Measurements from ENCODE around the gene LLCFC1. TPM values are rescaled to one million over a fixed set of nuclear protein-coding genes. Genes with fewer than 3 reads are reported as not detected.

The LLCFC1 gene
- total and polyA plus RNA-seq, 2 of the 8 experiments (the other 6 are each of a cell fraction or from before 2014, with no cell fraction given) = not detected

DNA sequence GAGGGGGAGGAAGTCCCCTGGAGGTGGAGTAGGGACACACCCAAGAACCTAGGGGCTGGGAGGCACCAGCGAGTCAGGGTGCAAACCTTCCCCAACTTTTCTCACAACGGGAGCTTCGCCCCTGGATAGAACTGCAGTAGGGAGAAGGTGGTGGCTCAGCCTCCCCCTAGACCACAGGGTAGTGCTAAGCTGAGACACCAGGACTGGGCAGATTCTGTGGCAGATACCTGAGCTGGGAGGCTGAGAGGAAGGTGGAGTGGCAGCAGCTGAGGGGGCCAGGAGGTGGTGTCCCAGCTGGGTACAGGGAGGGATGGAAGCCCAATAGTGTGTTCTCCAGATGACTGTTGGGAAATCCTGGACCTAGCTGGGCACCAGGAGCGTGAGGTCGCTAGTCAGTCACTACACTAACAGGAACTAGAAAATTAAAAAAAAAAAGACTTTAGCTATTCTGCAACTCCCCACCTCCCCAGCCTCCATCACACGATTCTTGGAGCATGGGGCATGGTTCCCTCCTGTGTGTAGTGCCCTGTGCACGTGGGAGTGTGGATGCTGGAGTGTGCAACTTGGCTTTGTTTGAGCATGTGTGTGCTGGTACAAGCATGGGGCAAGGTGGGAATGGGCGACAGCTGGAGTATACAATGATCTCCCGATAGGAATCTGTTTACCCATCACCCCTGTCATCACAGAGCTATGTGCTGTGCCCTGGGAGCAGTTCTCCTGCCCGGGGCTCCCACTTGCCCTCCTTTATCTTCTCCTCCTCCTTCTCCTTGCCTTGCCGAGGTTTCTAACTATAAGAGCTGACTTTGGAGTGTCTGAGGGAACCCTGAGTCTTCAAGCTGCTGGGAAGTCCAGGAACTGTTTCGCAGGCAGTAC lies 44.9 kb upstream of the LLCFC1 start:
- CTCF ChIA-PET (ENCODE audit: partially characterized antibody) = interaction anchor here (0.6 to 8.2 kb wide), 13 partner anchors 14 to 1358 kb away, joined by 3 to 69 read pairs (median 5); partner anchors contain the start of gene LLCFC1
- POLR2A ChIA-PET (ENCODE audit: partially characterized antibody) = no interaction called here
- Histone ChIP-seq H4K20me1 (replicated peaks in 1 of 2; ENCODE audit: control insufficient read depth in 1 of 2, insufficient read depth in 2 of 2, low read length in 2 of 2) (peaks cover 0 to 7% of the 10 kb centered on the region in 2 experiments), H3K4me1 (replicated peaks in 1 of 4; ENCODE audit: control insufficient read depth in 3 of 4, insufficient read depth in 4 of 4, low read length in 3 of 4) (peaks cover 0 to 3% (median 0%) of the 10 kb centered on the region in 4 experiments; a peak in 1 of 7 replicates), H4K8ac (ENCODE audit: extremely low read depth, insufficient read depth, low read length) (no peak overlapping the region; the same call in 1 of the 2 replicates), H3K27me3 (replicated peaks in 1 of 4; ENCODE audit: control insufficient read depth in 3 of 4, extremely low read depth in 1 of 4, insufficient read depth in 3 of 4, low read length in 3 of 4) (no peaks in the 10 kb centered on the region; a peak in 1 of 7 replicates), H3K23ac (ENCODE audit: insufficient read length) (no peak overlapping the region), H4K91ac (replicated peaks; ENCODE audit: insufficient read length, low read length) (no peak overlapping the region), H3K36me3 (ENCODE audit: control insufficient read depth in 2 of 4, insufficient read depth in 4 of 4, low read length in 3 of 4) (no peaks in the 10 kb centered on the region), H3K14ac (ENCODE audit: insufficient read length) (no peak overlapping the region), H2BK15ac (ENCODE audit: low read length) (no peak overlapping the region), H4K5ac (ENCODE audit: insufficient read length, low read depth, low read length) (no peak overlapping the region), H2BK12ac (ENCODE audit: low read depth, low read length) (no peak overlapping the region), H3K23me2 (ENCODE audit: low read depth, low read length) (peaks cover 6% of the 10 kb centered on the region; the same call in 1 of the 2 replicates), H2BK120ac (replicated peaks; ENCODE audit: low read depth, low read length) (no peak overlapping the region), H2BK5ac (ENCODE audit: low read depth, low read length) (no peak overlapping the region), H3K9me3 (ENCODE audit: insufficient read depth in 2 of 2, low read depth in 1 of 2, low read length in 1 of 2) (no peaks in the 10 kb centered on the region), H3K4me3 (ENCODE audit: extremely low read depth in 1 of 4, insufficient read depth in 2 of 4, low read depth in 3 of 4, low read length in 4 of 4) (no peak overlapping the region), H2AK5ac (ENCODE audit: low read depth, low read length) (no peak overlapping the region), H3K79me1 (ENCODE audit: low read depth, low read length) (no peaks in the 10 kb centered on the region), H3K79me2 (ENCODE audit: control insufficient read depth in 1 of 2, insufficient read depth in 2 of 2, low read length in 2 of 2) (no peaks in the 10 kb centered on the region), H3K27ac (ENCODE audit: low read depth, low read length) (no peak overlapping the region), H3K4ac (replicated peaks; ENCODE audit: insufficient read length, low read depth, low read length) (no peak overlapping the region), H2BK20ac (ENCODE audit: low read length) (no peak overlapping the region), H3K56ac (replicated peaks; ENCODE audit: insufficient read length, low read depth, low read length) (no peak overlapping the region), H2AFZ (ENCODE audit: low read length) (no peak overlapping the region), H3K9ac (replicated peaks in 1 of 4; ENCODE audit: extremely low read depth in 1 of 4, low read depth in 3 of 4, low read length in 3 of 4) (no peak overlapping the region), H3K18ac (ENCODE audit: extremely low read depth, low read length) (no peak overlapping the region), H3K4me2 (ENCODE audit: insufficient read depth in 1 of 2, low read depth in 2 of 2, low read length in 2 of 2) (no peak overlapping the region)
- FAIRE-seq = no peak
- WGBS, 2 experiments (ENCODE audit: extremely low coverage in 1 of 2, insufficient coverage in 1 of 2, insufficient read length in 1 of 2, insufficient replicate concordance in 2 of 2, low coverage in 1 of 2, low lambda C conversion rate in 2 of 2, missing lambda C conversion rate in 1 of 2) = 85% methylated on average over 12 of the region's 12 CpGs; no CpG with 5 or more reads in 1 of the 2 experiments
- no peak for TF ChIP-seq NANOG (IDR thresholded peaks at IDR 0.05; ENCODE audit: insufficient read depth, low read depth, low read length, poor library complexity, severe bottlenecking)
- TF ChIP-seq CBX8 (IDR thresholded peaks at IDR 0.05; ENCODE audit: borderline replicate concordance, low read depth, low read length) = no peak
- no peak for TF ChIP-seq BRCA1 (IDR thresholded peaks at IDR 0.05; ENCODE audit: low read depth, low read length)
- TF ChIP-seq POLR2AphosphoS5 (IDR thresholded peaks at IDR 0.05; ENCODE audit: low read depth, low read length) = no peak
- no peak for TF ChIP-seq TCF12 (IDR thresholded peaks at IDR 0.05; ENCODE audit: low read depth, low read length)
- TF ChIP-seq SIN3A (conservative IDR thresholded peaks at IDR 0.05 in 1 of 2, IDR thresholded peaks at IDR 0.05 in 1 of 2; ENCODE audit: low read depth in 1 of 2, low read length in 2 of 2) = no peak
- TF ChIP-seq POLR2A (IDR thresholded peaks at IDR 0.05; ENCODE audit: control extremely low read depth in 1 of 2, low read depth in 2 of 2, low read length in 2 of 2) = no peak
- TF ChIP-seq, protein P1, sequence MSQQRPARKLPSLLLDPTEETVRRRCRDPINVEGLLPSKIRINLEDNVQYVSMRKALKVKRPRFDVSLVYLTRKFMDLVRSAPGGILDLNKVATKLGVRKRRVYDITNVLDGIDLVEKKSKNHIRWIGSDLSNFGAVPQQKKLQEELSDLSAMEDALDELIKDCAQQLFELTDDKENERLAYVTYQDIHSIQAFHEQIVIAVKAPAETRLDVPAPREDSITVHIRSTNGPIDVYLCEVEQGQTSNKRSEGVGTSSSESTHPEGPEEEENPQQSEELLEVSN (IDR thresholded peaks at IDR 0.05) = no peak
- TF ChIP-seq PHF8 (conservative IDR thresholded peaks at IDR 0.05; ENCODE audit: low read depth, low read length) = no peak
- TF ChIP-seq SP4 (IDR thresholded peaks at IDR 0.05; ENCODE audit: low read length) = no peak
- TF ChIP-seq, protein P2, sequence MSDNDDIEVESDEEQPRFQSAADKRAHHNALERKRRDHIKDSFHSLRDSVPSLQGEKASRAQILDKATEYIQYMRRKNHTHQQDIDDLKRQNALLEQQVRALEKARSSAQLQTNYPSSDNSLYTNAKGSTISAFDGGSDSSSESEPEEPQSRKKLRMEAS (IDR thresholded peaks at IDR 0.05) = no peak
- TF ChIP-seq MAFK (IDR thresholded peaks at IDR 0.05; ENCODE audit: low read depth, low read length) = no peak
- no peak for DNase-seq (ENCODE audit: low read depth in 1 of 2, low spot score in 2 of 2)
